HG02885 (cell line): ENCODE measurements around the gene EMP2.
A peak's percentile ranks its signal among the peaks of the same experiment; 100 is the strongest.
"Not testable (repeated sequence)": the region's sequence is repeated elsewhere in the genome, so short reads cannot be mapped to it uniquely, and the experiment has no call there.

Experiments used
- ATAC-seq: cut with Tn5 transposase; IDR thresholded peaks from one replicate; pipeline ENCODE4 v1.9.1; 2021; ENCODE audit warnings: mild to moderate bottlenecking; ENCODE audit not compliant: unreplicated experiment, poor library complexity

Gene EMP2

GRCh38 chr16:10556236-10556635, 24.2 kb downstream of the EMP2 start:
- no peak for ATAC-seq

DNA sequence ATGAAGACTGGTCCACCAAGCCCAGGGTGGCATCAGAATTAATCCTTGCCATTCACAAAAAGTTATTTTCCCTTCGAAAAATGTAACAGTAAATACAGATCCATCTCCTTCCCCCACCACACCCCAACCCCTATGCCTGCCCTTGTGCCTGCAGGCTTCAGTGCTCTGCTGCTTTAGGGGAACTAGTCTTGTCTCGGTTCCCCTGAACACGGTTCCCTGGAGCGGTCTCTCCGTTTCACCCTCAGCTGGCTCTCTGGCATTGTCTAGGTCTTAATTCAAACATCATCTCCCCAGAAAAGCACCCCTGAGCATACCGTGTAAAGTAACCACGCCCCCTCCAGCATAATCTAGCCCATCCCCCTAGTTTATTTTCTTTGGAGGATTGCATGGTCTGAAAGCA, 25.8 kb downstream of the EMP2 start:
- no peak for ATAC-seq

DNA sequence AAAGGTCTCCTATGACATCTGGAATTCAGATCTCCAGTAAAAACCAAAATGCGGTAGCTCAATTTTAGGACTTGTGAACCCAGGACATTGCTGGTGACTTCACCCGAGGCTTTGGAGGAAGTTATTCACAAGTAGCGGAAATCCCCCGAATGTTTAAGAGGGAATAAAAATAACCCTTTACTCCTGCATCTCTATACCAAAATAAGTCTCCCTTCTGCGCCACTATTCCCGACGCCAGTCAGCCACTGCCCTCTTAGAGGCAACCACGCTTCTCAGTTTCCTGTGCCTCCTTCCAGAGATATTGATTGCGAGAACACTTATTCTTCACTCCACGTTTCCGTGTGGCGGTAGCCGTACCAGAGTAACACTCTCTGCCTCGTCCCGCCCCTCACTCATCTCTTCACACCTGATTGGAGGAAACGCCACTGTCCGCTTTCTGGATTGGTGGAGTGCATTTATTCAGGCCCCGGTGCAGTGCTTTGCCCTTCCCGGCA, 27.4 kb downstream of the EMP2 start:
- ATAC-seq: peak; percentile 98

GRCh38 chr16:10552281-10552680, 28.1 kb downstream of the EMP2 start:
- no peak for ATAC-seq

GRCh38 chr16:10551881-10552280, 28.5 kb downstream of the EMP2 start:
- ATAC-seq: no peak

GRCh38 chr16:10548404-10548803, 32.0 kb downstream of the EMP2 start:
- ATAC-seq: no peak

- no peak for ATAC-seq
Observed at GRCh38 chr16:10547708-10548107, 32.7 kb downstream of the EMP2 start.

- no peak for ATAC-seq
Observed at GRCh38 chr16:10543231-10543977, 37.0 kb downstream of the EMP2 start.

DNA sequence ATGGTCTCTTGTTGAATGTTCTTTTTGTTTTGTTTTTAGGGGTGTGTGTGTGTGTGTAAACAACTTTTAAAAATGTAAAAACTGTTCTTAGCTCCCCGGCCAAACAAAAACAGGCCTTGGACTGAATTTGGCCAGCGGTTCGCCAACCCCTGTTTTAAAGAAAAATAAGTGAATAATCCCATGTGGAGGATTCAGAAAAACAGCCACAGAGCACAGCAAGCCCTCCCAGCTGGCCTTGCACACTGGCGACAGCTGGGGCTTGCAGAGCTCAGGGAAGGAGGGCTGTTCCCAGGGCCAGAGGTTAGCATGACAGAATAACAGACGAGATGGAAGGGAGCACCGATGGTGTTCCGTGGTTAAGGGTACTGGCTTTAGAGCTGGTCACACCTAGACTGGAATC, 39.0 kb downstream of the EMP2 start:
- no peak for ATAC-seq

DNA sequence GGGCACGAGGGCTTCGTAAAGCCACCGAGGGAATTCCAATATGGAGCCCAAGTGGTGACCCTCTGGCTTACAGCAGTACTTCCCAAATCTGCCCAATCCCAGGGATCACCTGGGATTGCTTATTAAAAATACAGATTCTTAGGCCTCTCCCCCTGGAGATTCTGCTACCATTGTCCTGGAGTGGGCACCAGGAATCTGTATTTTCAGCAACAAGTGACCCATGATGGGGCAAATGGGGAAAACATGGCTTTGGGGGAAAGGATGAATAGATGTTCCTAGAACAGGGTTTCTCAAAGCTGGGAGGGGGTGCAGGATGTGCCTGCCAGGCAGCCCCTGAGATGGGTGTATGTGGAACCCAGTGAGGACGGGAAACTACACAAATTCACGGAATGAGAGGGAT, 40.6 kb downstream of the EMP2 start:
- ATAC-seq: no peak

GRCh38 chr16:10539236-10539635, 41.2 kb downstream of the EMP2 start:
- no peak for ATAC-seq

GRCh38 chr16:10538583-10538982, 41.8 kb downstream of the EMP2 start:
- no peak for ATAC-seq

DNA sequence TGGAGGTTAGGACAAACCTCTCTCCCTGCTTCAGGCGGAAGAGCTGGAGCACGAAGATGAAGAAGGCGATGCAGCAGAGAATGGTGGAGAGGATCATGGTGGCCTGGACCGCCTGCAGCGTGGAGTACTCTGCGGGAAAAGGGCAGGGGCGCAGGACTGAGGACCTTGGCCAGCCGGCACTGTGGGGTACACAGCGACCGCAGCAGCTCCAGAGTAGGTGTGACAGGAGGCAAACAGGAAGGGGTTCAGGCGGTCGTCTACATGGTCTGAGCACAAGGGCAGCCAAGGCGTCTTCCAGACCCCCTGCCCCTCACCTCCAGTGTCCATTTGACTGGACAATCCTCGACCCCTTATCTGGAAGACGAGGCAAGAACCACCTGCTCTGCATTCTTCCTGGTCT, 42.5 kb downstream of the EMP2 start:
- no peak for ATAC-seq

GRCh38 chr16:10536814-10537389, 43.5 kb downstream of the EMP2 start:
- no peak for ATAC-seq

DNA sequence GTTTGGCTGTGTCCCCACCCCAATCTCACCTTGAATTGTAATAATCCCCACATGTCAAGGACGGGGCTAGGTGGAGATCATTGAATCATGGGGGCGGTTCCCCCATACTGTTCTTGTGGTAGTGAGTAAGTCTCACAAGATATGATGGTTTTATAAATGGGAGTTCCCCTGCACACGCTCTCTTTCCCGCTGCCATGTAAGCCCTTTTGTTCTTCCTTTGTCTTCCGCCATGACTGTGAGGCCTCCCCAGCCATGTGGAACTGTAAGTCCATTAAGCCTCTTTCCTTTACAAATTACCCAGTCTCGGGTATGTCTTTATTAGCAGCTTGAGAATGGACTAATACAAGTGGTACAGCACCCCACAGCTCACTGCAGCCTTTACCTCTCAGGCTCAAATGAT, 44.1 kb downstream of the EMP2 start:
- not testable (repeated sequence) for ATAC-seq

GRCh38 chr16:10535461-10535860, 44.9 kb downstream of the EMP2 start:
- no peak for ATAC-seq

DNA sequence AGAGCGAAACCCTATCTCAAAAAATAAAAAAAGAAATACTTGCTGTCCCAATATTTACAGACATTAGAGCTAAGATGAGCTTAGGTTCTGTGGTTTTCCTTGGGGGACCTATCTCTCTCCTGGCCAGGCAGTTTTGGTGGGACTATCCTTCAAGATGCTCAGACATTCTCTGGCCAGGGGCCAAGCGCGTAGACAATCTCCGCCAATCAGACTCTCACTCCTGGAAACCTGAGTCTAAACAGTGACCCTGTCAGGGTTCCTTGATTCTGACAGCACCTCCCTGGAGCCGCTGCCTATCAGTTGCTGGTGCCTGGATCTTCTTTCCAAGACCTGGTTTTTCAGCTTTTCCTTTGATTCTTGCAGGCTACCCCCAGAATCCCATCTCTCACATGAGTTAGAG, 45.6 kb downstream of the EMP2 start:
- no peak for ATAC-seq

DNA sequence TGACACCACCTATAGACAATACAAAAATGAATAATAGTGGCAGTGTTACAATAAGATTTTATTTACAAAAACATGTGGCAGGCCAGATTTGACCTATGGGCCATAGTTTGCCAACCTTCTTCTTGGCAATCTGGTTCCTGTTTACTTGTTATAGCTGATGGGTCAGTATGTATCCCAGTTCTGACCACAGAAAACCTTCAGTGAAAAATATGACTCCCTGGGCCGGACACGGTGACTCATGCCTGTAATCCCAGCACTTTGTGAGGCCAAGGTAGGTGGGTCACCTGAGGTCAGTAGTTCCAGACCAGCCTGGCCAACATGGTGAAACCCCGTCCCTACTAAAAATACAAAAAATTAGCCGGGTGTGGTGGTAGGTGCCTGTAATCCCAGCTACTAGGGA, 46.8 kb downstream of the EMP2 start:
- ATAC-seq: not testable (repeated sequence)

DNA sequence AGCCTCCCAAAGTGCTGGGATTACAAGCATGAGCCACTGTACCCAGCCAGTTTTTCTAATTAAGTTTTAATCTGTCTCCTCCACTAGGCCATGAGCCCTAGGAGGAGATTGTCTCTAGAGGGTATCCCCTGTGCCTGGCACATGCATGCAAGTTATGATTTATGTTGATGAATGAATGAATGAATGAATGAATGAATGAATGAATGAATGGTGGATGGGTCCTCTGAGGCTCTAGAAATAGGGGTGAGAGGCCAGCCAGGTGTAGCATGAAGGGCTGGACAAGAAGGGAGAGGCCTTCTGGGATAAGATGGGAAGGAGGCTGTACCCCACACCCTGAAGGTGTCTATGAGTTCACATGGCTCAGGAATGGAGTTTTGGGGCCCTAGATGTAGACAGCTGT, 48.8 kb downstream of the EMP2 start:
- ATAC-seq: no peak

DNA sequence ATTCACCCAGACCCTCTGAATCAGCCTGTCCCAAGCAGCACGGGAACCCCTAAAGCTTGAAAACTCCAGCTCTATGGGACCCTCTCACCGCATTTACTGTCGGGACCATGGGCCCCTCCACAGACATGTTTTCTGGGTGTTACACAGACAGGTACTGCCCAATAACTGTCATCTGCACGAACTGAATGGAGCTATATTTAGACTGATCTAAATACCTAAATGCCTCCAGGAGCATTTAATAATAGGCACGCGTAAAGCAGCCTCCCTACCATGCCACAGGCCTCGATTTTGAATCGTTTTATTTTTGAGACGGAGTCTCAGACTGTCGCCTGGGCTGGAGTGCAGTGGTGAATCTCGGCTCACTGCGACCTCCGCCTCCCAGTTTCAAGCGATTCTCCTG, 49.7 kb downstream of the EMP2 start:
- ATAC-seq: no peak

DNA sequence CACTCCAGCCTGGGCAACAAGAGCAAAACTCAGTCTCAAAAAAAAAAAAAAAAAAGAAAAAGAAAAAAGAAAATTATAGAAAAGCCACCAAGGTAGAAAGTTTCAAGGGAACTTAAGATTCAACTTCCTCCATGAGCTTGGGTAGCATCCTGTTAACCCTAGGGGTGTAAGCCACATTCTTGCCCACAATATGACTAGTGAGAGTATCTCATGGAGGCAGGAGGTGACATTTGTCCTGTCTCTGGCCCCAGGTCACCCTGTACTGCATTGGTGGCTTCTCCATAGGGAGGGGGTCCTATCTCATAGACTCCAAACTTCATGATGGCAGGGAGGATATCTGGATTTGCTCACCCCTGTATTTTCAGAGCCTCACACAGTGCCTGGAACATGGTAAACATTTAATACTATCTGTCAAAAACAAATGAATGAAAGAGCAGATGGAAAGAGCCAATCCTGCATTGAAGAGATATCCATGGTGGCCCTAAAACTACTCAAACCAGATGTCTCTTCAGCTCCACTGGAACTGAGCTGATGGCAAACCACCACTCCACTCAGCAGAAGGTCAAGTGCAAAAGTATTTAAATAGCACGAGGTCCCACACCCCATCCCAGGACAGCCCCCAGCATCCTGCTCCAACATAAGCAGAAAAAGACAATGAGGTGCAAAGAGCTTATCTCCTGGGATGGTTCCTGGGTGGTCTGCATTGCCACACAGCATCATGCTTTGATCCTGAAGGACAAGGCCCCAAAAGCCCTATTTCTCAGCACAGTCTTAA, 50.3 kb downstream of the EMP2 start:
- ATAC-seq: no peak
